GM20000 (cell line): ENCODE data around the gene TIMP1.
"Not testable (repeated sequence)": the region's sequence is repeated elsewhere in the genome, so short reads cannot be mapped to it uniquely, and the experiment has no call there.

Experiments used
- DNase-seq: peaks from one replicate; pipeline ENCODE4 v3.0.0; 2012; ENCODE audit warnings: low spot score
- TF ChIP-seq, protein P1 (sequence below): IDR thresholded peaks from 2 replicates; pipeline ENCODE4 v1.5.1; 2012; ENCODE audit warnings: mild to moderate bottlenecking, control low read depth; ENCODE audit errors: extremely low read depth, missing control alignments

The TIMP1 gene

DNA sequence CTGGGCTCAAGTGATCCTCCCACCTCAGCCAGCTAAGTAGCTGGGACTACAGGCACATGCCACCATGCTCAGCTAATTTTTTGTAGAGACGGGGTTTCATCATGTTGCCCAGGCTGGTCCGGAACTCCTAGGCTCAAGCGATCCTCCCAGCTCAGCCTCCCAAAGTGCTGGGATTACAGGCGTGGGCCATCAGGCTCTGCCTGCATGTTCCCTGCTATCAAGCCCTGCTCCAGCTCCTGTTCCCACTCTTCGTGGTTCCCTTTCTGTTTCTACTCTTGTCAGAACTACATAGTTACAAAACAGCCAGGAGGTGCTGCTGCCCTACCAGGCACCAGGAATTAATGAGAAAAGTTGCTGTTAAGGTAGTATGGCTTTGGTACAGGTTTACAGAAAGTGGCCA, 8.7 kb downstream of the TIMP1 start:
- TF ChIP-seq, protein P1, sequence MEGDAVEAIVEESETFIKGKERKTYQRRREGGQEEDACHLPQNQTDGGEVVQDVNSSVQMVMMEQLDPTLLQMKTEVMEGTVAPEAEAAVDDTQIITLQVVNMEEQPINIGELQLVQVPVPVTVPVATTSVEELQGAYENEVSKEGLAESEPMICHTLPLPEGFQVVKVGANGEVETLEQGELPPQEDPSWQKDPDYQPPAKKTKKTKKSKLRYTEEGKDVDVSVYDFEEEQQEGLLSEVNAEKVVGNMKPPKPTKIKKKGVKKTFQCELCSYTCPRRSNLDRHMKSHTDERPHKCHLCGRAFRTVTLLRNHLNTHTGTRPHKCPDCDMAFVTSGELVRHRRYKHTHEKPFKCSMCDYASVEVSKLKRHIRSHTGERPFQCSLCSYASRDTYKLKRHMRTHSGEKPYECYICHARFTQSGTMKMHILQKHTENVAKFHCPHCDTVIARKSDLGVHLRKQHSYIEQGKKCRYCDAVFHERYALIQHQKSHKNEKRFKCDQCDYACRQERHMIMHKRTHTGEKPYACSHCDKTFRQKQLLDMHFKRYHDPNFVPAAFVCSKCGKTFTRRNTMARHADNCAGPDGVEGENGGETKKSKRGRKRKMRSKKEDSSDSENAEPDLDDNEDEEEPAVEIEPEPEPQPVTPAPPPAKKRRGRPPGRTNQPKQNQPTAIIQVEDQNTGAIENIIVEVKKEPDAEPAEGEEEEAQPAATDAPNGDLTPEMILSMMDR: no peak
- no peak for DNase-seq

DNA sequence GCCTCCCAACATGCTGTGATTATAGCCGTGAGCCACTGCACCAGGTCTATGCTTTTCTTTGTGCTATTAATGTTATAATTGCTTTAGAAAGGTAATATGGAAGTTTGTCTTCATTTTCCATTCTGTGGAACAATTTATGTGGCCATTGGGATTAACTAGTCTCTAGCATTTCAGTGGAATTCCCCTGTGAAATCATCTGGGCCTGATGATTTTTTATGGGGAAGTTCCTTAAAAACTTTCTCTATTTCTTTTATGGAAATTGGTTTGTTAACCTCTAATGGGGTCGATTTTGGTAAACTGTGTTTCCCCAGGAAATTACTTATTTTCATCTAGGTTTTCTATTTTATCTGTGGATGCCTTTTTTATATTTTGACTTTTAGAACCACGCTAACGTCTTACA, 11.3 kb downstream of the TIMP1 start:
- no peak for DNase-seq
- TF ChIP-seq, protein P1: no peak

DNA sequence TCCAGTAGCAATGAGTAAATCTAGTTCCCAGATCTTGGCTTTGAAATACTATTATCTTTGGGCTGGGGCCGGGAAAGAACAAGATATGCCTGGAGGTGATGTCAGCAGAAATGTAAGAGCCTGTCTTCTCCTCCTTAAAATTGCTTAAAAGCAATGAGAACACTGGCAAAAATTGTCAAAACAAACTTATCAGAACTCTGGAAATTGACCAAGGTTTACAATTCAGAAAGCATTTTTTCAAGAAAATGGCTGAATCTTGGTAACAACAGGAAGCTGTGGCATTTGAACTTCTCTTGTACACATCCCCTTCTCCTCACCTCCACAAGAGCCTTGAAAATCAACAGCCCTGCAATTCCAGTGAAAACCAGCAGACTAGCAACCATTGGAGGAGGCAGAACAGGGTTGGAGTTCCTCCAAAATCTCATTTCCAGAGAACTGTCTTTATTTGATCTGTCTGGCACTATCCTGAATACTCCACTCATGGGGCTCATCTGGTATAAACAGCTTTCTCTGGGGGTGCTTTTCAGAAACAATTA, 13.5 kb downstream of the TIMP1 start:
- no peak for DNase-seq
- TF ChIP-seq, protein P1: no peak

DNA sequence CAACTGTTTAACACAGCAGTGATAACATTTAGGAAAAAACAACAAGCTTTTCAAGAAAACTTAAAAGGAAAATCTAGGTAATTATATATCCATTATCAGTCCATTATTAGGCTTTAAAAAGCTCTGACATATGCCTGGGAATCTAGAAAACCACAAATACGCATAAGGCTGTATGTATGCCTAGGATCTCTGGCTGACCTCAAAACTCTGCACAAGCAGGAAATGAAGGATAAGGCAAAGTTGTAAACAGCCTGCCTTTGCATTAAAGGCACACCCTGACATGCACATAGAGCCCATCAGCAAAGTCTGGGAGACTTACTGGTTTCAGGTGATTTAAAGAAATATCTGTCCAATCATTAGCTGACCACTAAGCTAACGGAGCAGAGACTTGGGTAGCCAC, 14.0 kb downstream of the TIMP1 start:
- TF ChIP-seq, protein P1: no peak

DNA sequence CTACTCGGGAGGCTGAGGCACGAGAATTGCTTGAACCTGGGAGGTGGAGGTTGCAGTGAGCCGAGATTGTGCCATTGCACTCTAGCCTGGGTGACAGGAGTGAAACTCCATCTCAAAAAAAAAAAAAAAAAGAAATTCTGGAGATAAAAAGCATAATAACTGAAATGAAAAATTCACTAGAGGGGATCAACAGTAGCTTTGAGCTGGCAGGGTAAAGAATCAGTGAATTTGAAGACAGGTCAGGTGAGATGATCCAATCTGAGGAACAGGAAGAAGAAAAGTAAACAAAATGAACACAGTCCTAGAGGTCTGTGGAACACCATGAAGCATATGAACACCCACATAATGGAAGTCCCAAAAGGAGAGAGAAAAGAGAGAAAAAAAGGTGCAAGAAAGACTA, 15.0 kb downstream of the TIMP1 start:
- TF ChIP-seq, protein P1: no peak
- no peak for DNase-seq

More for the DNA sequence above, 14.0 kb downstream of the TIMP1 start:
- no peak for DNase-seq

DNA sequence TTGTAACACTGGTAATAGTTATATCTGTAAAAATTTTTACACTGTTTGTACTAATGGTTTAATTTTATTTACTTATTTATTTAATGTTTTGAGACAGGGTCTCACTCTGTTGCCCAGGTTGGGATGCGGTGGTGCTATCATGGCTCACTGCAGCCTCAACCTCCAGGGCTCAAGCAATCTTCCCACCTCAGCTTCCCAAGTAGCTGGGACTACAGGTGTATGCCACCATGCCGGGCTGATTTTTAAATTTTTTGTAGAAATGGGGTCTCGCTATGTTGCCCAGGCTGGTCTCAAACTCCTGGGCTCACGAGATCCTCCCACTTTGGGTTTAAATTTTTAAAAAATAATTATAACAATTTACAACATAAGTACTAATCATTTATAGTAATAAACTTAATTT, 20.9 kb downstream of the TIMP1 start:
- not testable (repeated sequence) for DNase-seq

DNA sequence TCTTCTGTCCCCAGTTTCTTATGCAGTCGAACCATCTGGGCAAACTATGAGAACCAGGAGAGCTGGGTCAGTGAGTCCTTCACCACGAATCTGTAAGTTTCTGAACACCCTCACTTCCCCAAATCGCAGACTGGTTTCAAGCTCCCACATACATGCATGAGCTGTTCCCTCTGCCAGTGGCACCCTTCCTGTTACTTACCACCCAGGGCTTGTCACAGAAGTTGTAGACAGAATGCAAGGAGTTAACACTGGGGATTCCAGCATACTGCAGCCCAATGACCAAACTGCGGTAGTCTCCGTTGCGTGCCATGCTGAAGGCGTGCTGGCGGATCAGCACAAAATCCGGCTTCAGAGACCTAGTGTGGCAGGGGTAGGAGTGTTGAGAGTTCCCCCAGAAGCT, 22.8 kb downstream of the TIMP1 start:
- TF ChIP-seq, protein P1: no peak
- no peak for DNase-seq

DNA sequence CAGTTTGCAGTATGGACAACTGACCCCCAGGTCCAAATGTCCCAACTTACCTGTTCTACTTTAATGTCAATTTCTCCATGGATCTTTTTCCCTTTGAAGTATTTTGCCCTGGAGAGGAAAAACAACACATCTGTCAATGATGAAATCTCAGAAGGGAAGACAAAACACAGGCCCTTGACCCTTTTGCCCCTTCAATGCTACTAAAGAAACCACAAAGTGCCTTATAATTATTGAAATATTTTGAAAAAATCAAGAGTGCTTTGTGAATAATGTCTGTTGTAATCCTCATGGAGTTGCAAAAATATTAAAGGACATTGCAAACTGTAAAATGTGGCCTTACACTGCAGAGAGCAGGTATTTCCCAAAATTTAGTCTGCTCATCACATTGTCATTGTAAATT, 24.9 kb downstream of the TIMP1 start:
- TF ChIP-seq, protein P1: no peak
- DNase-seq: no peak
